Activated gamma-delta T cell treated with anti-CD3 and anti-CD28 coated beads, Interleukin-2, amount 50 U/mL, for 16 hours (primary cell): Measurements from ENCODE around the gene CACNA1B.
"Not testable (repeated sequence)": the region's sequence is repeated elsewhere in the genome, so short reads cannot be mapped to it uniquely, and the experiment has no call there.

Experiments
- DNase-seq: peaks from one replicate; pipeline ENCODE4 v3.0.0-alpha.2; 2020; ENCODE audit warnings: low read depth

The CACNA1B gene

GRCh38 chr9:137877506-137878122 is at the start of gene CACNA1B:
Gene CACNA1B (plus strand): TSS chr9:137877782. CDS start chr9:137877934, 152 bp downstream.
- not testable (repeated sequence) for DNase-seq

DNA sequence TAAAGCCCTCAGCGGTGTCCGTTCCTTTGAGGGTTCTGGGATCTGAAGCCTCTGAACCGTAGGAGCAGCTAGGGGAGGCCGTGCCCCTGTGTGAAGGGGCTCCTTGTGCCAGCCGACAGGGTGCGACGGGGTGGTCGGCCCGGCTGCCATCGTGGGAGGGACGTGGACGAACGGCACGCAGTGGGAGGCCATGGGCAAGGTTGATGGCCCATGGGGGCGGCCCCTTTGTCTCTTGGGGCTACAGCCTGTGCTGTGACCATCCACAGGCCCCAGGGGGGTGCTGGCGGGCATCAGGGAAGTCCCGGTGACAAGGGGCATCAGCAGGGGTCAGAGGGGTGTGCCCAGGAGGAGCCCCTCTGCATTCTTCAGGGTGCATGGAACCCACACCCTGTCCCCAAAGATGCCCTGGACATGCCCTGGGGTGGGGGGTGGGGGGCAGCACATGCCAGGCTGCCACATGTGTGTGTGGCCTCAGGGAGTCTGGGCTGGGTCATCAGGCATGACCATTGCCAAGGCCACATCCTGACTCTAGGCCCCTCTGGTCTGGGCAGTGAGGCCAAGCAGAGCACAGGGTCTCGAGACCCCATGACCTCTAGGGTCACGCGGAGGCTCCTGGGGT is 49.6 kb upstream of the CACNA1B start:
- DNase-seq = no peak

DNA sequence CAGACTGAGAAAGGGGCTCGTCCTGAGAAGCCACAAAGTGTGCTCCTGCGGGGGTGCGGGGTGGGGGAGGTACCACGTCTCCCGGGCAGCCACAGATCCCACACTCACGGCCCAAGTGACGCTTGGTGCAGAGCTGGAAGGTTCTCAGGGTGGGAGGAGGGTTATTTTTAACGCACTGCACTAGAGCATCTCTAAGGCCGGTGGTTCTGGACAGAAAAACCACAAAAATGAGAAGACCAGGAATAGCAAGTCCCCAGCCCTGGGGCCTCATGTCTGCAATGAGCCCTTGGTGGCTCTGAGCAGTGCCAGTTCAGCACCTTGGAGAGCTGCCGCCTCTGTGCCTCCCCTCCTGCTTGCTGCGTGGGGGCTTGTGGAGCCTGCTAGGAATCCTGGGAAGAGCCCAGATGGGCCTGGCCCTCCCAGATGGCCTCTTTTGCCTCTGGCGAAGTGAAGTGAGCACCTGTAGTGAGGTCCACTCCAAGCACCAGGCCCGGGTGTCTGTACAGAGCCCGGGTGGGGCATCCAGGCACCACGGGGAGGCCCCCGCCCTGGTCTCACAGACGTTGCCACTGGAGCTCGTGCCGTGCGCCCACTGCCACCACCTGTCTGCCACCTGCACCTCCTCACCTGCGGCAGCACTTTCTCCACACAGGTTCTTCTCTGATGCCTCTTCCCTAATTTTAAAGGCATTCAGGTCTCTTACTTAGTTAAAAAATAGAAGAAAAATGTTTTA is 48.9 kb upstream of the CACNA1B start:
- DNase-seq = no peak

DNA sequence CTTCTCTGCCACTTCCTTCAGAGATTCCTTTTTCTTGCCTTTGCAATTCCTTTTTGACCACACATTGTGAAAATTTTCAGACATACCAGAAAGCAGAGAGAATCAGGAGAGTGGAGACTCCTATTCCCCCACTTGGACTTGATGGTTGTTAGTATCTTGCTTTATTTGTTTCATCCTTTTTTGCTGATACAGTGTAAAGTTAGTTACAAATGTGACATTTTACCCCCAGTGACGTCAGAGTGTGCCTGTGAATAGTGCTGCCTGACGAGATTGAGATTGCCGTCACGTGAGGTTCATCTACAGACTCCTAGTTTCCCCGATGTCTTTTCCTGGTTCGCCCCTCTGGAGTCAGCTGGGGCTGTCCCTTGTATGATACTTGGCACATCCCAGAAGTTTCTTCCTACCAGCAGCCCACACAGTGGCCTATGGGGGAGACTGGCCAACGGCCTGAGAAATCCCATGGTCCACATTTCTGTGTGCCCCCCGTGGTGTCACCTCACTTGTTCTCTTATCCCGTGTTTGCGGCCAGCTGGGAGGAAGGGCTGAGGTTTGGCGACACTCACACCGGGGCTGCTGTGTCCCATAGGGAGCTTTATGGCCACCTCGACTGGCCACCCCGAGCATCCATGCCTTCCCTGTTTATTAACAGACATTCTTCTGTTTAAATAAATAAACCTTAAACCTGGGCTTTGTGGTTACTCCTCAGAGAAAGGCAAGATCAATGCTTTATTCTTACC is 48.2 kb upstream of the CACNA1B start:
- no peak for DNase-seq

- DNase-seq = no peak
These were observed 45.3 kb upstream of the CACNA1B start for GRCh38 chr9:137832191-137832700.

GRCh38 chr9:137832830-137833590 is 44.6 kb upstream of the CACNA1B start:
- no peak for DNase-seq

DNA sequence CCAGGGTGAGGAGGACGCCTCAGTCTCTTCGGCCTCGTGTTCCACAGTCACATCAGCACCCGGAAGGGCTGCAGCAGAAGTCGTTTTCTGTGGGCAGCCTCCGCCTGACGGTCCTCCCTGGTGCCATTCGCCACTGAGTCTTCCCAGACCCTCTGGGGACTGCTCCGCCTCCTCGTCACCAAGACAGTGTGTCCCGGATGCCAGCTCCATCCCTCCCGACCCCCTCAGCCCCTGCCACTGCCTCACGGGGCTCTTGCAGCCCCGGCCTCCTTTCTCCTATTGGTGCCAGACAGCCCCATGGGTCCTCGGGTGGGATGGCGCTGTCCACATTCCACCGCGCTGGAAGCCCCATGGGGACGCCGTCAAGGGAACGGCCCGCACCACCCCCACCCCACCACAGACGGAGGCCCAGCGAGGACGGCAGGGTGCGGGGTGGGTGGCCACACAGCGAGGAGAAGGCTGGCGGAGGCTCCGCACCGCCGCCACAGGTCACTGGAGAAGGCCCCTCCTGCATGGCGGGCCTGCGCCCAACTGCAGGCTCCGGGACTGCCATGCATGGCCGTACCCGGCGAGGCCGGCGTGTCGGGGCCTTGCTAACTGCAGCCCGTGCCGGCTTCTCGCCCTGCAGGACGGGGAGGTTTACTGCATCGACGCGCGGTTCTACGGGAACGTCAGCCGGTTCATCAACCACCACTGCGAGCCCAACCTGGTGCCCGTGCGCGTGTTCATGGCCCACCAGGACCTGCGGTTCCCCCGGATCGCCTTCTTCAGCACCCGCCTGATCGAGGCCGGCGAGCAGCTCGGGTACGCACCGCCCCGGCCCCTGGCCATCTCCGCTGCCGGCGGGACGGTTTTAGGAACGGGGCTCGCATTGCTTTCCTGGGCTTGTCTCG is 43.6 kb upstream of the CACNA1B start:
- no peak for DNase-seq

- DNase-seq = no peak
These were observed 42.6 kb upstream of the CACNA1B start for GRCh38 chr9:137834846-137835546.

GRCh38 chr9:137836151-137836830 is 41.3 kb upstream of the CACNA1B start:
- DNase-seq = no peak

GRCh38 chr9:137836831-137837241 is 40.7 kb upstream of the CACNA1B start:
- DNase-seq = no peak

DNA sequence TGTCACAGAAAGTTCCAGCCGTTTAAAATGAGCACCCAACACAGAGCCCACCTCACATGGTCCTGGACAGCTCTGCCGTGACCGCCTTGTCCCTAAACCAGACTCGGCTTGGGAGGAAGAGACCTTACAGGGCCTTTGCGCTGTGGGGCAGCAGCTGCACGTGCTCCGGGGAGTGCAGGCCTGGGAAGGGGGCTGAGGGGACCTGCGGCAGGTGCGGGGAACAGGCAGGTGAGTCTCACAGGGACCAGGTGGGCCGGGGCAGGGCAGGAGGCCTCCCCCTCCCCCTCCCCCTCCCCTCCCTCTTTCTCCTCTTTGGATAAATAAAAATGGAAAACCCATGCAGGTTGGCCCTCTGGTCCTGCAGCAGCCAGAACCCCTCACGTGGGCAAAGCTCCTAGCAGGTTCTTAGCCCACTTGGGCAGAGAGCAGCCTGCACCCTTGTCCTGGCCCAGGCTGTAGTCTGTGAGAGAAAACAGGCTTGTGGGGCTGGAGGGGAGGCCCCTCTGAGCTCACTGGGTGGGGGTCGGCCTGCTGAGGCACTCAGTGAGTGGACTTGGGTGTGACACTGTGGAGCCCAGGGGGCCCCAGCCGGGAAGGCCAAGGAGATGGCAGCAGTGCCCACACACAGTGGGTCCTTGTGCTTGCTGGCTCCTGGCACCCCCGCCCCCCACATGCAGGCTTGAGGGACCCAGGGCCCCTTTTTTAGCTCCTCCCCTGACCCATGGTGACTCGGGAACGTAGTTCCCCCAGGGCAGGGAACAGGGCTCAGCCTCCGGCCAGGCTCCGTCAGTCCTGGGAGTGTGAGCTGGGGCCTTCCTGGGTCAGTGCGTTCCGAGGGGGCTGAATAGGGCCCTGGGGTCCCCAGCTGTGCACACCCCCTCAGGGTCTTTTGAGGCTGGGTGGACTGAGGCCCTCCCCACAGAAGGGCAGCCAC is 40.0 kb upstream of the CACNA1B start:
- DNase-seq = no peak

GRCh38 chr9:137838576-137838975 is 39.0 kb upstream of the CACNA1B start:
- DNase-seq = no peak

DNA sequence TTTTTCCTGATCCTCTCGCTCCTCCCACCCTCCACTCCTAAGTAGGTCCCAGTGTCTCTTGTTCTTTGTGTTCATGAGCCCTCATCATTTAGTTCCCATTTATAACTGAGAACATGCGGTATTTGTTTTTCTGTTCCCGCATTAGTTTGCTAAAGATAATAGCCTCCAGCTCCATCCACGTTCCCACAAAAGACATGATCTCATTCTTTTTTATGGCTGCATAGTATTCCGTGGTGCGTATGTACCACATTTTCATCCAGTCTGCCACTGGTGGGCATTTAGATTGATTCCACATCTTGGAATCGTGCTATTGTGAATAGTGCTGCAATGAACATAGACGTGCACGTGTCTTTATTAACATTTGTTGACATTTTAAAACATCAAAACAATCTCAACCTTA is 34.2 kb upstream of the CACNA1B start:
- DNase-seq = no peak

DNA sequence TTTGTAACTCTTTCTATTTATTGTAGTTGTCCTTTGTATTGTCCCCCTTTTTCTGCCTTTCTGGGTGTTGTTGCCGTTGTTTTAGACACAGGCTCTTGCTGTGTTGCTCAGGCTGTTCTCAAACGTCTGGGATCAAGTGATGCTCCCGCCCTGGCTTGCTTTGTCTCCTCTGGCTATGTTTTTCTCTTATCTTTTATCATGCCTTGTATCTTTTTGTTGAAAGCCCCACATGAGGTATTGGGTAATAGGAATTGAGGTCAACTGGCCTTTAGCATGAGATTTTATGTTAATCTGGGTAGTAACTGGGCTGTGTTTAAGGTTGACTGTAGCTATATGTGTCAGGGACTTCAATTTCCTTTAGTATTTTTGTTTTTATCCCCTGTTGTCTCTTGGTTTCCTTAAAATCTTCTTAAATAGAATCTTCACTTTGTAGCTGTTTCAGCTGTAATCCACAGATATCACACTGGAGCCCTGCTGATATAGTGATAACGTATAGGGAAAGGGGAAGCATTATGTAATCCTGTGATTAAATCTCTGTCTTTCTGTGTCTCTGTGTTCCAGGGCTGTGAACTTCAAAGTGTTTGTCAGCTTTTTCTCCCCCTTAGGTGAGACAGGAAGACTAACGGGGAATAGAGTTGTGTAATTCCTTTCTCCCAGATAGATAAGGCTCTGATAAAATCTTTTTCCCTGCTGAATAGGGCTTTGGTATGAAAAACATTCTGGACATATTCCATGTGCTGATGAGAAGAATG is 25.9 kb upstream of the CACNA1B start:
- DNase-seq = no peak

DNA sequence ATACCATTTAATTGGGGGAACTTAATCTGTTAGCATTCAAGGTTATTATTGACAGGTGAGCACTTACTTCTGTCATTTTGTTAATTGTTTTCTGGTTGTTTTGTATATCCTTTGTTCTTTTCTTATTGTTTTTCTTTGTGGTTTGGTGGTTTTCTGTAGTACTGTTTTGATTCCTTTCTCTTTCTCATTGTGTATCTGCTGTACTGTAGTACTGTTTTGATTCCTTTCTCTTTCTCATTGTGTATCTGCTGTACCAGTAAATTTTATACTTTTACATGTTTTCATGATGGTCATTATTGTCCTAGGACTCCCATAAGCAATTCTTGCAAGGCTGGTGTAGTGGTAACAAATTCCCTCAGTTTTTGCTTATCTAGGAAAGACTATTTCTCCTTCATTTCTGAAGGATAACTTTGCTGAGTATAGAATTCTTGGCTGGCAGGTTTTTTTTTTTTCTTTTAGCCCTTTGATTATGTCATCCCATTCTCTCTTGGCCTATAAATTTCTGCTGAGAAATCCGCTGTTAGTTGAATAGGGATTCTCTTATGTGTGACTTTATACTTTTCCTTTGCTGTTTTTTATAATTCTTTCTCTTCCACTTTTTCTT is 24.1 kb upstream of the CACNA1B start:
- no peak for DNase-seq

GRCh38 chr9:137860361-137860760 is 17.2 kb upstream of the CACNA1B start:
- no peak for DNase-seq

GRCh38 chr9:137865581-137866145 is 11.9 kb upstream of the CACNA1B start:
- no peak for DNase-seq
